Measurements from ENCODE around the gene VRK3. TPM values are rescaled to one million over a fixed set of nuclear protein-coding genes. Genes with fewer than 3 reads are reported as not detected.

VRK3 gene
- total RNA-seq, 4 donors from 2014 or later: 26.3 to 67.7 (median 50.0) TPM

- in situ Hi-C loops (cut with MboI; ENCODE audit: low pct_ligation_motif_present in 1 of 4, low pct_unique_long_range_greater_than_20kb in 1 of 4, low sequenced_read_pairs in 3 of 4): no loop called here
- Histone ChIP-seq H3K4me3 (no peak overlapping the region), H3K36me3 (peaks cover 0 to 54% (median 23%) of the 10 kb centered on the region in 4 donors), H3K27me3 (no peaks in the 10 kb centered on the region), H3K4me1 (peaks cover 4 to 9% (median 7%) of the 10 kb centered on the region in 4 donors), H3K9me3 (no peaks in the 10 kb centered on the region), H3K27ac (no peak overlapping the region)
- no peak for TF ChIP-seq CTCF (IDR thresholded peaks at IDR 0.05)
- TF ChIP-seq EP300 (IDR thresholded peaks at IDR 0.05; ENCODE audit: low read depth): no peak
- no peak for TF ChIP-seq POLR2AphosphoS5 (IDR thresholded peaks at IDR 0.05)
- no peak for TF ChIP-seq POLR2A (IDR thresholded peaks at IDR 0.05)
- intact Hi-C loops (cut with DNase I; ENCODE audit: low total_unique reads): no loop called here
- no peak for DNase-seq
- 50 to 67% methylated on average over 1 to 6 of the region's 6 CpGs for WGBS, 2 donors (ENCODE audit: low coverage in 1 of 2)
These were observed 25.7 kb downstream of the VRK3 start for GRCh38 chr19:49999371-50000010.

- no peak for TF ChIP-seq POLR2A (IDR thresholded peaks at IDR 0.05)
- no peak for TF ChIP-seq CTCF (IDR thresholded peaks at IDR 0.05)
- TF ChIP-seq POLR2AphosphoS5 (IDR thresholded peaks at IDR 0.05): no peak
- TF ChIP-seq EP300 (IDR thresholded peaks at IDR 0.05; ENCODE audit: low read depth): no peak
- 72% methylated on average over 5 of the region's 5 CpGs; no CpG with 5 or more reads in 1 of the 2 donors for WGBS, 2 donors (ENCODE audit: low coverage in 1 of 2)
- Histone ChIP-seq H3K4me3 (no peak overlapping the region), H3K27me3 (no peaks in the 10 kb centered on the region), H3K4me1 (no peaks in the 10 kb centered on the region), H3K36me3 (peaks cover 0 to 68% (median 29%) of the 10 kb centered on the region in 4 donors), H3K9me3 (no peaks in the 10 kb centered on the region), H3K27ac (no peak overlapping the region)
- in situ Hi-C loops (cut with MboI; ENCODE audit: low pct_ligation_motif_present in 1 of 4, low pct_unique_long_range_greater_than_20kb in 1 of 4, low sequenced_read_pairs in 3 of 4): no loop called here
- intact Hi-C loops (cut with DNase I; ENCODE audit: low total_unique reads): no loop called here
- DNase-seq: no peak
These were observed 27.5 kb downstream of the VRK3 start for GRCh38 chr19:49997709-49998108.

- 80 to 93% methylated on average over 1 to 9 of the region's 9 CpGs for WGBS, 2 donors (ENCODE audit: low coverage in 1 of 2)
- Histone ChIP-seq H3K27me3 (no peaks in the 10 kb centered on the region), H3K9me3 (no peaks in the 10 kb centered on the region), H3K4me3 (no peak overlapping the region), H3K4me1 (no peaks in the 10 kb centered on the region), H3K27ac (no peak overlapping the region), H3K36me3 (peaks cover 0 to 36% (median 11%) of the 10 kb centered on the region in 4 donors)
- intact Hi-C loops (cut with DNase I; ENCODE audit: low total_unique reads): no loop called here
- TF ChIP-seq EP300 (IDR thresholded peaks at IDR 0.05; ENCODE audit: low read depth) (no peak), POLR2AphosphoS5 (IDR thresholded peaks at IDR 0.05) (no peak), POLR2A (IDR thresholded peaks at IDR 0.05) (no peak), CTCF (IDR thresholded peaks at IDR 0.05) (no peak)
- no peak for DNase-seq
- in situ Hi-C loops (cut with MboI; ENCODE audit: low pct_ligation_motif_present in 1 of 4, low pct_unique_long_range_greater_than_20kb in 1 of 4, low sequenced_read_pairs in 3 of 4): loop anchor here in 2 of 4 donors (10.0 kb wide), 1 partner anchor 54 kb away; no protein-coding TSS in a partner anchor
These were observed 36.7 kb downstream of the VRK3 start for GRCh38 chr19:49988433-49988832.

GRCh38 chr19:49988007-49988406 is 37.2 kb downstream of the VRK3 start:
- H3K4me1 ChIP-seq: no peaks in the 10 kb centered on the region
- WGBS, 2 donors (ENCODE audit: low coverage in 1 of 2): 98% methylated on average over 5 of the region's 5 CpGs; no CpG with 5 or more reads in 1 of the 2 donors
- H3K27ac ChIP-seq: no peak overlapping the region
- no peak for DNase-seq
- H3K4me3 ChIP-seq: no peak overlapping the region
- intact Hi-C loops (cut with DNase I; ENCODE audit: low total_unique reads): no loop called here
- peaks cover 0 to 35% (median 10%) of the 10 kb centered on the region in 4 donors for H3K36me3 ChIP-seq
- no peaks in the 10 kb centered on the region for H3K9me3 ChIP-seq
- no peaks in the 10 kb centered on the region for H3K27me3 ChIP-seq
- TF ChIP-seq EP300 (IDR thresholded peaks at IDR 0.05; ENCODE audit: low read depth) (no peak), POLR2AphosphoS5 (IDR thresholded peaks at IDR 0.05) (no peak), POLR2A (IDR thresholded peaks at IDR 0.05) (no peak), CTCF (IDR thresholded peaks at IDR 0.05) (no peak)
- in situ Hi-C loops (cut with MboI; ENCODE audit: low pct_ligation_motif_present in 1 of 4, low pct_unique_long_range_greater_than_20kb in 1 of 4, low sequenced_read_pairs in 3 of 4): loop anchor here in 2 of 4 donors (10.0 kb wide), 1 partner anchor 53 kb away; no protein-coding TSS in a partner anchor

Measured in transverse colon (tissue), 4 donors.